Measurements from ENCODE around the gene DNAH2. TPM values are rescaled to one million over a fixed set of nuclear protein-coding genes. Genes with fewer than 3 reads are reported as not detected.

DNAH2 gene
- total RNA-seq, 1 experiment from 2014 or later, result 0.17 TPM

DNA sequence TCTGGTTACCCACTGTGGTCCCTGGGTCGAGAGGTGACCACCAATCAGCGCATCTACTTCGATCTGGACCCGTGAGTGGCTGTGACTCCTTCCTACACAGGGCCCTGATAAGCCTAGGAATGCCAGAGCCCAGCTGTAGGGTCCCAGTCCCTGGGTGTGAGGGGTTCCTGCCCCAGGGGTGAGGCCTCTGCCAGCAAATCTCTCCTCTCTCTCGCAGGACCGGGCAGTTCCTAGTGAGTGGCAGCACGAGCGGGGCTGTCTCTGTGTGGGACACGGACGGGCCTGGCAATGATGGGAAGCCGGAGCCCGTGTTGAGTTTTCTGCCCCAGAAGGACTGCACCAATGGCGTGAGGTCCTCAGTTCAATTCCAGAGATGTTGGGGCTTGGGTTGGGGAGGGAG lies 14.8 kb upstream of the DNAH2 start (continued):
- TF ChIP-seq, protein P1, sequence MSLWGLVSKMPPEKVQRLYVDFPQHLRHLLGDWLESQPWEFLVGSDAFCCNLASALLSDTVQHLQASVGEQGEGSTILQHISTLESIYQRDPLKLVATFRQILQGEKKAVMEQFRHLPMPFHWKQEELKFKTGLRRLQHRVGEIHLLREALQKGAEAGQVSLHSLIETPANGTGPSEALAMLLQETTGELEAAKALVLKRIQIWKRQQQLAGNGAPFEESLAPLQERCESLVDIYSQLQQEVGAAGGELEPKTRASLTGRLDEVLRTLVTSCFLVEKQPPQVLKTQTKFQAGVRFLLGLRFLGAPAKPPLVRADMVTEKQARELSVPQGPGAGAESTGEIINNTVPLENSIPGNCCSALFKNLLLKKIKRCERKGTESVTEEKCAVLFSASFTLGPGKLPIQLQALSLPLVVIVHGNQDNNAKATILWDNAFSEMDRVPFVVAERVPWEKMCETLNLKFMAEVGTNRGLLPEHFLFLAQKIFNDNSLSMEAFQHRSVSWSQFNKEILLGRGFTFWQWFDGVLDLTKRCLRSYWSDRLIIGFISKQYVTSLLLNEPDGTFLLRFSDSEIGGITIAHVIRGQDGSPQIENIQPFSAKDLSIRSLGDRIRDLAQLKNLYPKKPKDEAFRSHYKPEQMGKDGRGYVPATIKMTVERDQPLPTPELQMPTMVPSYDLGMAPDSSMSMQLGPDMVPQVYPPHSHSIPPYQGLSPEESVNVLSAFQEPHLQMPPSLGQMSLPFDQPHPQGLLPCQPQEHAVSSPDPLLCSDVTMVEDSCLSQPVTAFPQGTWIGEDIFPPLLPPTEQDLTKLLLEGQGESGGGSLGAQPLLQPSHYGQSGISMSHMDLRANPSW (CRISPR knock-in tag; conservative IDR thresholded peaks at IDR 0.05; ENCODE audit: low read depth), result no peak
- TF ChIP-seq, protein P2, sequence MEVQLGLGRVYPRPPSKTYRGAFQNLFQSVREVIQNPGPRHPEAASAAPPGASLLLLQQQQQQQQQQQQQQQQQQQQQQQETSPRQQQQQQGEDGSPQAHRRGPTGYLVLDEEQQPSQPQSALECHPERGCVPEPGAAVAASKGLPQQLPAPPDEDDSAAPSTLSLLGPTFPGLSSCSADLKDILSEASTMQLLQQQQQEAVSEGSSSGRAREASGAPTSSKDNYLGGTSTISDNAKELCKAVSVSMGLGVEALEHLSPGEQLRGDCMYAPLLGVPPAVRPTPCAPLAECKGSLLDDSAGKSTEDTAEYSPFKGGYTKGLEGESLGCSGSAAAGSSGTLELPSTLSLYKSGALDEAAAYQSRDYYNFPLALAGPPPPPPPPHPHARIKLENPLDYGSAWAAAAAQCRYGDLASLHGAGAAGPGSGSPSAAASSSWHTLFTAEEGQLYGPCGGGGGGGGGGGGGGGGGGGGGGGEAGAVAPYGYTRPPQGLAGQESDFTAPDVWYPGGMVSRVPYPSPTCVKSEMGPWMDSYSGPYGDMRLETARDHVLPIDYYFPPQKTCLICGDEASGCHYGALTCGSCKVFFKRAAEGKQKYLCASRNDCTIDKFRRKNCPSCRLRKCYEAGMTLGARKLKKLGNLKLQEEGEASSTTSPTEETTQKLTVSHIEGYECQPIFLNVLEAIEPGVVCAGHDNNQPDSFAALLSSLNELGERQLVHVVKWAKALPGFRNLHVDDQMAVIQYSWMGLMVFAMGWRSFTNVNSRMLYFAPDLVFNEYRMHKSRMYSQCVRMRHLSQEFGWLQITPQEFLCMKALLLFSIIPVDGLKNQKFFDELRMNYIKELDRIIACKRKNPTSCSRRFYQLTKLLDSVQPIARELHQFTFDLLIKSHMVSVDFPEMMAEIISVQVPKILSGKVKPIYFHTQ (CRISPR knock-in tag; IDR thresholded peaks at IDR 0.05), result no peak
- TF ChIP-seq ETV6 (CRISPR knock-in tag; IDR thresholded peaks at IDR 0.05) (no peak), JUN (CRISPR knock-in tag; IDR thresholded peaks at IDR 0.05) (no peak), PRRX2 (CRISPR knock-in tag; IDR thresholded peaks at IDR 0.05) (no peak), ZNF121 (CRISPR knock-in tag; IDR thresholded peaks at IDR 0.05) (no peak), FOXP1 (CRISPR knock-in tag; IDR thresholded peaks at IDR 0.05; ENCODE audit: borderline replicate concordance) (no peak)
- TF ChIP-seq, protein P3, sequence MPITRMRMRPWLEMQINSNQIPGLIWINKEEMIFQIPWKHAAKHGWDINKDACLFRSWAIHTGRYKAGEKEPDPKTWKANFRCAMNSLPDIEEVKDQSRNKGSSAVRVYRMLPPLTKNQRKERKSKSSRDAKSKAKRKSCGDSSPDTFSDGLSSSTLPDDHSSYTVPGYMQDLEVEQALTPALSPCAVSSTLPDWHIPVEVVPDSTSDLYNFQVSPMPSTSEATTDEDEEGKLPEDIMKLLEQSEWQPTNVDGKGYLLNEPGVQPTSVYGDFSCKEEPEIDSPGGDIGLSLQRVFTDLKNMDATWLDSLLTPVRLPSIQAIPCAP (CRISPR knock-in tag; IDR thresholded peaks at IDR 0.05), result no peak
- TF ChIP-seq, protein P4, sequence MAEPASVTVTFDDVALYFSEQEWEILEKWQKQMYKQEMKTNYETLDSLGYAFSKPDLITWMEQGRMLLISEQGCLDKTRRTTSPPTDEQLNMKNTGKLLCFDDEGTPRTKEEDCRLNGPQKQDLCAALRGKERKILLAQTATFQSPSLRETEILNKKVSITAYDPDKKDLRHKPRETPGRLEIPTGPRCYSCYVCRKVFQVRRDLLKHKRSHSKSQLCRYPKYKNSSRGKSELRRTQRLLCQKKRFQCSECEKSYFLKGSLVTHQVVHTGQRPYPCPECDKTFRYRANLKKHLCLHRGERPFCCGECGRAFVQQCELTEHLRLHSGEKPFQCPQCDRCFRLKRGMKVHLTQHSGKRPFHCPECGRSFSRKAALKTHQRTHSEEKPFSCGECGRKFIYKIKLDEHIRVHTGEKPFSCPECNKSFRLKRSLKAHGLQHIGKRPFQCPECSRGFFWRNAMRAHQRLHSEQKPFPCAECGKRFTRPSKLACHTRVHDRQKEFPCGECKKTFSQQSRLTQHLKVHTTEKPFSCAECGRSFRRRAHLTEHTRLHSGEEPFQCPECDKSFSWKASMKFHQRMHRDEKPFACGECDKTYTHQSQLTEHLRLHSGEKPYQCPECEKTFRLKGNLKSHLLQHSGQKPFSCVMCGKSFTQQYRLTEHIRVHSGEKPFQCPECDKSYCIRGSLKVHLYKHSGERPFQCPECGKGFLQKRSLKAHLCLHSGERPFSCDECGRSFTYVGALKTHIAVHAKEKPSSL (CRISPR knock-in tag; conservative IDR thresholded peaks at IDR 0.05), result no peak

DNA sequence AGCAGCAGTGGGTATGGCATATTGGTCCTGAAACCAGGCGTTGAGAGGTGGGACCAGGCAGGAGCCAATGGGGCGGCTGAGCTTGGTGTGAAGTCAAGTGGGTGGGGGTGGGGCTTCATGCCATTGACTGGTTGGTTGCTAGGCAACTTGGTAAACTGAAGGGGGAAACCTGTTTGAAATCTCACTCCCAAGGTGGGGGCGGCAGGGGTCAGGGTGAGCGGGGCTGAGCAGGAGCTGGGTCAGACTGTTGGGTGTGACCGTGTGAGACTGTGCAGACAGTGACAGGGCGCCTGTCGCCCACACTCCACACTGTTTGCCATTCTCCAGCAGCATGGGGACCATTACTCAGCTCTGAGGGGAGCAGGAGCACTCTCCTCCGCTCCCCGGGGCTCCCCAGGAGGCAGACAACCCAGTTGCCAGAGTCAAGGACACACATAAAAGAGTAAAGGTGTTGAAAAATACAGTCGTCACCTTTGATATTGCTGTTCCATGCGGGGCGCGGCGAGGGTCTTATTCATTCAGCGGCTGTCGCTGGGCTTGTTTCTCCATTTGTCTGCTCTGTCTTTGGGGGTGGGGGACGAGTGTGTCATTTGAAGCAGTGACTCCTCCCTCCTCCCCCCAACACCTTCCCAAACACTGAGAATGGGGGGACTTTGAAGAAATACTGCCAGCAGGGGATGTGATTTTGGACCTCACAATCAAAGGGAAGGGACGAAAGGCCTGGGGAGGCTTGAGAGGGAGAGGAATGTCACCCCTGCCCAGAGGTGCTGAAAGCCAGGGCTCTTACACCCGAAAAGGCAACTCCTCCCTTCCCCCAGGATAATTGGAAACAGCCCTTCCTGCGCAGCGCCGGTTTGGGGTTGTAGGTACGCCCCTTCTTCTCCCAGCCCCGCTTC lies 13.7 kb upstream of the DNAH2 start:
- ATAC-seq (peak; percentile 68), DNase-seq (ENCODE audit: low spot score) (peak; percentile 81)
- Mint-ChIP-seq H3K4me3 (peak overlapping the region; percentile 86), H3K27ac (peak overlapping the region; percentile 88), H3K9me3 (no peaks in the 10 kb centered on the region), H3K36me3 (peaks cover 2% of the 10 kb centered on the region; the same call in 1 of the 2 replicates), H3K27me3 (ENCODE audit: low read depth) (peaks cover 13% of the 10 kb centered on the region), H3K4me1 (peaks cover 30% of the 10 kb centered on the region)
- ChIA-PET CTCF (interaction anchor here (0.6 to 6.1 kb wide), 20 partner anchors 8 to 505 kb away, joined by 3 to 72 read pairs (median 4); partner anchors contain the start of genes DNAH2, FXR2, NAA38 and SAT2), POLR2A (interaction anchor here (0.6 to 4.0 kb wide), 15 partner anchors 13 to 166 kb away, joined by 3 to 55 read pairs (median 5); partner anchors contain the start of genes ATP1B2, DNAH2, SAT2 and TP53)
- TF ChIP-seq MXD4 (CRISPR knock-in tag; IDR thresholded peaks at IDR 0.05; ENCODE audit: borderline replicate concordance) (no peak), NFYB (CRISPR knock-in tag; conservative IDR thresholded peaks at IDR 0.05; ENCODE audit: low read depth) (peak; percentile 16; the same call in 1 of the 2 replicates)
- TF ChIP-seq, protein P5, sequence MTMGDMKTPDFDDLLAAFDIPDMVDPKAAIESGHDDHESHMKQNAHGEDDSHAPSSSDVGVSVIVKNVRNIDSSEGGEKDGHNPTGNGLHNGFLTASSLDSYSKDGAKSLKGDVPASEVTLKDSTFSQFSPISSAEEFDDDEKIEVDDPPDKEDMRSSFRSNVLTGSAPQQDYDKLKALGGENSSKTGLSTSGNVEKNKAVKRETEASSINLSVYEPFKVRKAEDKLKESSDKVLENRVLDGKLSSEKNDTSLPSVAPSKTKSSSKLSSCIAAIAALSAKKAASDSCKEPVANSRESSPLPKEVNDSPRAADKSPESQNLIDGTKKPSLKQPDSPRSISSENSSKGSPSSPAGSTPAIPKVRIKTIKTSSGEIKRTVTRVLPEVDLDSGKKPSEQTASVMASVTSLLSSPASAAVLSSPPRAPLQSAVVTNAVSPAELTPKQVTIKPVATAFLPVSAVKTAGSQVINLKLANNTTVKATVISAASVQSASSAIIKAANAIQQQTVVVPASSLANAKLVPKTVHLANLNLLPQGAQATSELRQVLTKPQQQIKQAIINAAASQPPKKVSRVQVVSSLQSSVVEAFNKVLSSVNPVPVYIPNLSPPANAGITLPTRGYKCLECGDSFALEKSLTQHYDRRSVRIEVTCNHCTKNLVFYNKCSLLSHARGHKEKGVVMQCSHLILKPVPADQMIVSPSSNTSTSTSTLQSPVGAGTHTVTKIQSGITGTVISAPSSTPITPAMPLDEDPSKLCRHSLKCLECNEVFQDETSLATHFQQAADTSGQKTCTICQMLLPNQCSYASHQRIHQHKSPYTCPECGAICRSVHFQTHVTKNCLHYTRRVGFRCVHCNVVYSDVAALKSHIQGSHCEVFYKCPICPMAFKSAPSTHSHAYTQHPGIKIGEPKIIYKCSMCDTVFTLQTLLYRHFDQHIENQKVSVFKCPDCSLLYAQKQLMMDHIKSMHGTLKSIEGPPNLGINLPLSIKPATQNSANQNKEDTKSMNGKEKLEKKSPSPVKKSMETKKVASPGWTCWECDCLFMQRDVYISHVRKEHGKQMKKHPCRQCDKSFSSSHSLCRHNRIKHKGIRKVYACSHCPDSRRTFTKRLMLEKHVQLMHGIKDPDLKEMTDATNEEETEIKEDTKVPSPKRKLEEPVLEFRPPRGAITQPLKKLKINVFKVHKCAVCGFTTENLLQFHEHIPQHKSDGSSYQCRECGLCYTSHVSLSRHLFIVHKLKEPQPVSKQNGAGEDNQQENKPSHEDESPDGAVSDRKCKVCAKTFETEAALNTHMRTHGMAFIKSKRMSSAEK (CRISPR knock-in tag; IDR thresholded peaks at IDR 0.05; ENCODE audit: borderline replicate concordance), result peak; percentile 36; the same call in 1 of the 2 replicates
